ENCODE measurements around the gene SYT7. TPM values are rescaled to one million over a fixed set of nuclear protein-coding genes. Genes with fewer than 3 reads are reported as not detected.

SYT7 gene
- total and polyA plus RNA-seq, 2 experiments from 2014 or later, result 0.40 to 1.9 TPM

- Histone ChIP-seq H3F3A (ENCODE audit: insufficient read depth) (no peaks in the 10 kb centered on the region), H3K4me1 (ENCODE audit: insufficient read depth) (no peaks in the 10 kb centered on the region), H3K79me2 (ENCODE audit: insufficient read depth) (no peaks in the 10 kb centered on the region), H3K9me3 (ENCODE audit: low read depth) (no peaks in the 10 kb centered on the region), H3K9me2 (ENCODE audit: insufficient read depth) (no peaks in the 10 kb centered on the region), H3K27ac (no peak overlapping the region), H3K27me3 (replicated peaks; ENCODE audit: insufficient read depth) (no peaks in the 10 kb centered on the region), H2AFZ (no peak overlapping the region), H3K9ac (no peak overlapping the region), H3K4me3 (no peak overlapping the region), H3K4me2 (ENCODE audit: unreplicated experiment) (no peak overlapping the region), H3K36me3 (ENCODE audit: low read depth) (no peaks in the 10 kb centered on the region), H4K20me1 (ENCODE audit: insufficient read depth) (no peaks in the 10 kb centered on the region)
- WGBS, 2 experiments (ENCODE audit: low coverage in 1 of 2, low lambda C conversion rate in 2 of 2, missing lambda C conversion rate in 2 of 2), result 40 to 76% methylated on average over 1 of the region's 1 CpG
- DNase-seq, result no peak
- in situ Hi-C loops (cut with MboI), result no loop called here
- TF ChIP-seq EZH2phosphoT487 (IDR thresholded peaks at IDR 0.05; ENCODE audit: insufficient read depth, low read depth) (no peak), EZH2 (IDR thresholded peaks at IDR 0.05; ENCODE audit: insufficient read depth, poor library complexity, severe bottlenecking) (no peak)
These were observed 54.6 kb downstream of the SYT7 start for GRCh38 chr11:61526229-61526628.

- no peaks in the 10 kb centered on the region for H3K9me2 ChIP-seq (ENCODE audit: insufficient read depth)
- no peaks in the 10 kb centered on the region for H3K27me3 ChIP-seq (replicated peaks; ENCODE audit: insufficient read depth)
- 77 to 78% methylated on average over 19 of the region's 19 CpGs for WGBS, 2 experiments (ENCODE audit: low coverage in 1 of 2, low lambda C conversion rate in 2 of 2, missing lambda C conversion rate in 2 of 2)
- no peak overlapping the region for H3K27ac ChIP-seq
- H3K36me3 ChIP-seq (ENCODE audit: low read depth), result no peaks in the 10 kb centered on the region
- no peaks in the 10 kb centered on the region for H3K9me3 ChIP-seq (ENCODE audit: low read depth)
- H3K4me1 ChIP-seq (ENCODE audit: insufficient read depth), result no peaks in the 10 kb centered on the region
- H3K9ac ChIP-seq, result no peak overlapping the region
- no peaks in the 10 kb centered on the region for H3K79me2 ChIP-seq (ENCODE audit: insufficient read depth)
- H3F3A ChIP-seq (ENCODE audit: insufficient read depth), result no peaks in the 10 kb centered on the region
- in situ Hi-C loops (cut with MboI), result no loop called here
- TF ChIP-seq EZH2phosphoT487 (IDR thresholded peaks at IDR 0.05; ENCODE audit: insufficient read depth, low read depth) (no peak), EZH2 (IDR thresholded peaks at IDR 0.05; ENCODE audit: insufficient read depth, poor library complexity, severe bottlenecking) (no peak)
- H3K4me2 ChIP-seq (ENCODE audit: unreplicated experiment), result no peak overlapping the region
- no peak for DNase-seq
- no peak overlapping the region for H3K4me3 ChIP-seq
- H2AFZ ChIP-seq, result no peak overlapping the region
- H4K20me1 ChIP-seq (ENCODE audit: insufficient read depth), result no peaks in the 10 kb centered on the region
These were observed 55.8 kb downstream of the SYT7 start for GRCh38 chr11:61524963-61525587.

- Histone ChIP-seq H3K9me2 (ENCODE audit: insufficient read depth) (no peaks in the 10 kb centered on the region), H3K4me1 (ENCODE audit: insufficient read depth) (no peaks in the 10 kb centered on the region), H3K36me3 (ENCODE audit: low read depth) (no peaks in the 10 kb centered on the region), H2AFZ (no peak overlapping the region), H3F3A (ENCODE audit: insufficient read depth) (no peaks in the 10 kb centered on the region), H3K4me3 (no peak overlapping the region), H3K27me3 (replicated peaks; ENCODE audit: insufficient read depth) (no peaks in the 10 kb centered on the region), H3K27ac (no peak overlapping the region), H3K4me2 (ENCODE audit: unreplicated experiment) (no peak overlapping the region), H3K79me2 (ENCODE audit: insufficient read depth) (no peaks in the 10 kb centered on the region), H3K9ac (no peak overlapping the region), H3K9me3 (ENCODE audit: low read depth) (no peaks in the 10 kb centered on the region), H4K20me1 (ENCODE audit: insufficient read depth) (no peaks in the 10 kb centered on the region)
- 72 to 77% methylated on average over 7 to 12 of the region's 12 CpGs for WGBS, 2 experiments (ENCODE audit: low coverage in 1 of 2, low lambda C conversion rate in 2 of 2, missing lambda C conversion rate in 2 of 2)
- in situ Hi-C loops (cut with MboI), result no loop called here
- DNase-seq, result no peak
- TF ChIP-seq EZH2 (IDR thresholded peaks at IDR 0.05; ENCODE audit: insufficient read depth, poor library complexity, severe bottlenecking) (no peak), EZH2phosphoT487 (IDR thresholded peaks at IDR 0.05; ENCODE audit: insufficient read depth, low read depth) (no peak)
These were observed 56.4 kb downstream of the SYT7 start for GRCh38 chr11:61524446-61524845.

GRCh38 chr11:61522881-61523280 is 58.0 kb downstream of the SYT7 start:
- Histone ChIP-seq H4K20me1 (ENCODE audit: insufficient read depth) (no peaks in the 10 kb centered on the region), H3F3A (ENCODE audit: insufficient read depth) (no peaks in the 10 kb centered on the region), H2AFZ (no peak overlapping the region), H3K4me3 (no peak overlapping the region), H3K4me2 (ENCODE audit: unreplicated experiment) (no peak overlapping the region), H3K79me2 (ENCODE audit: insufficient read depth) (no peaks in the 10 kb centered on the region), H3K36me3 (ENCODE audit: low read depth) (no peaks in the 10 kb centered on the region), H3K9ac (no peak overlapping the region), H3K27me3 (replicated peaks; ENCODE audit: insufficient read depth) (no peaks in the 10 kb centered on the region), H3K27ac (no peak overlapping the region), H3K9me3 (ENCODE audit: low read depth) (no peaks in the 10 kb centered on the region), H3K9me2 (ENCODE audit: insufficient read depth) (no peaks in the 10 kb centered on the region), H3K4me1 (ENCODE audit: insufficient read depth) (no peaks in the 10 kb centered on the region)
- TF ChIP-seq EZH2phosphoT487 (IDR thresholded peaks at IDR 0.05; ENCODE audit: insufficient read depth, low read depth) (no peak), EZH2 (IDR thresholded peaks at IDR 0.05; ENCODE audit: insufficient read depth, poor library complexity, severe bottlenecking) (no peak)
- in situ Hi-C loops (cut with MboI), result no loop called here
- 72% methylated on average over 14 to 15 of the region's 15 CpGs for WGBS, 2 experiments (ENCODE audit: low coverage in 1 of 2, low lambda C conversion rate in 2 of 2, missing lambda C conversion rate in 2 of 2)
- no peak for DNase-seq
